ENCODE data around the gene ARG1. TPM values are rescaled to one million over a fixed set of nuclear protein-coding genes. Genes with fewer than 3 reads are reported as not detected.
"Not testable (repeated sequence)": the region's sequence is repeated elsewhere in the genome, so short reads cannot be mapped to it uniquely, and the experiment has no call there.

ARG1 gene
- total RNA-seq, result 0.89 TPM

DNA sequence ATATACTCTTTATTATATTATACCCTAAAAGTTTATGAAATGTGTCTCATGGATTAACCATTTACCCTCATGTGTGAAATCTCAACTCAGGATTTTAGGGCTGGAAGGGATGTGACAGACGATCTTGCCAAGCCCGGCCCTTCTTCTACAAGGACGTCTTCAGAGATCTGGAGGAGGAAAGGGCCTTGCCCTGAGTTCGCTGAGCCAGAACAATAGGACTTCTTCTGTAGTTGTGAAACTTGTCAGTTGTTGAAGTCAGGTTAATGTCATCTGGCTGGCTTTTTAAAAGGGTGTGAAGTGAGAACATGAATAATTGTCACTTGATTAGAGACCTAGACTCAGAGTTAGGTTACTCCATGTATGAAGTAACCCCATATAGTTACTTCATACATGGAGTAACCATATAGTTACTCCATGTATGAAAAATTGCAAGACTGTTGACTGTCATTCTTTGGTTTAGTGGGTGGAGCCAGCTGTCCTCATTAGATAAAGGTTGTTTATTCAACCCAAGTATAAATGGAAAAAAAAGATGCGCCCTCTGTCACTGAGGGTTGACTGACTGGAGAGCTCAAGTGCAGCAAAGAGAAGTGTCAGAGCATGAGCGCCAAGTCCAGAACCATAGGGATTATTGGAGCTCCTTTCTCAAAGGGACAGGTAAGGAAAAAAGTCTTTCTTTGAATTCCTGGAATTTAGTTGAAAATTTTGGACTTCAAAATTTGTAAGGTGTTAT, at the start of gene ARG1:
ARG1 (plus strand) TSS at position 541 of the 730 bp plus-strand sequence; CDS start at position 598, 57 bp downstream.
- no peak for DNase-seq (ENCODE audit: low spot score)

- no peak for DNase-seq (ENCODE audit: low spot score)
These were observed 48.9 kb upstream of the ARG1 start for GRCh38 chr6:131523988-131524673.

DNA sequence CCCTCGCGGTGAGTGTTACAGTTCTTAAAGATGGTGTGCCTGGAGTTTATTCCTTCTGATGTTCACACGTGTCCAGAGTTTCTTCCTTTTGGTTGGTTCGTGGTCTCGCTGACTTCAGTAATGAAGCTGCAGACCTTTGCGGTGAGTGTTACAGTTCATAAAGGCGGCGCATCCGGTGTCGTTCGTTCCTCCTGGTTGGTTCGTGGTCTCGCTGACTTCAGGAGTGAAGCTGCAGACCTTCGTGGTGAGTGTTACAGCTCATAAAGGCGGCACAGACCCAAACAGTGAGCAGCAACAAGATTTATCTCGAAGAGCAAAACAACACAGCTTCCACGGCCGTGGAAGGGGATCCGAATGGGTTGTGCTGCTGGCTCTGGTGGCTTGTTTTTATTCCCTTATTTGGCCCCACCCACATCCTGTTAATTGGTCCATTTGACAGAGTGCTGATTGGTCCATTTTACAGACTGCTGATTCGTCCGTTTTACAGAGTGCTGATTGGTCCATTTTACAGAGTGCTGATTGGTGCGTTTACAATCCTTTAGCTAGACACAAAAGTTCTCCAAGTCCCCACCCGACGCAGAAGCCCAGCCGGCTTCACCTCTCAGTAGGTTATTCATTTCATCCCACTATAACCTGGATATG, 48.2 kb upstream of the ARG1 start:
- no peak for DNase-seq (ENCODE audit: low spot score)

DNA sequence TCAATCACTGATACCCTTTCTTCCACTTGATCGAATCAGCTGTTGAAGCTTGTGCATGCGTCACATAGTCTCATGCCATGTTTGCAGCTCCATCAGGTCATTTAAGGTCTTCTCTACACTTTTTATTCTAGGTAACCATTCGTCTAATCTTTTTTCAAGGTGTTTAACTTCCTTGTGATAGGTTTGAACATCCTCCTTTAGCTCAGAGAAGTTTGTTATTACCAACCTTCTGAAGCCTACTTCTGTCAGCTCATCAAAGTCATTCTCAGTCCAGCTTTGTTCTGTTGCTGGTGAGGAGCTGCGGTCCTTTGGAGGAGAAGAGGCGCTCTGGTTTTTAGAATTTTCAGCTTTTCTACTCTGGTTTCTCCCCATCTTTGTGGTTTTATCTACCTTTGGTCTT, 42.1 kb upstream of the ARG1 start:
- DNase-seq (ENCODE audit: low spot score), result not testable (repeated sequence)

DNA sequence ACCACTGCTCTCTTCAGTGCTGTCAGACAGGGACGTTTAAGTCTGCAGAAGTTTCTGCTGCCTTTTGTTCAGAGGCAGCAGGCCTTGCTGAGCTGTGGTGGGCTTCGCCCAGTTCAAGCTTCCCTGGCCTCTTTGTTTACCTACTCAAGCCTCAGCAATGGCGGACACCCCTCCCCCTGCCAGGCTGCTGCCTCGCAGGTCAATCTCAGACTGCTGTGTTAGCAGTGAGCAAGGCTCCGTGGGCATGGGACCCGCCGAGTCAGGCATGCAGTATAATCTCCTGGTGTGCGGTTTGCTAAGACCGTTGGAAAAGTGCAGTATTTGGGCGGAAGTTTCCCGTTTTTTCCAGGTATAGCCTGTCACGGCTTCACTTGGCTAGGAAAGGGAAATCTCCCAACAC, 41.3 kb upstream of the ARG1 start:
- DNase-seq (ENCODE audit: low spot score), result not testable (repeated sequence)

GRCh38 chr6:131532580-131533039, 40.4 kb upstream of the ARG1 start:
- no peak for DNase-seq (ENCODE audit: low spot score)

DNA sequence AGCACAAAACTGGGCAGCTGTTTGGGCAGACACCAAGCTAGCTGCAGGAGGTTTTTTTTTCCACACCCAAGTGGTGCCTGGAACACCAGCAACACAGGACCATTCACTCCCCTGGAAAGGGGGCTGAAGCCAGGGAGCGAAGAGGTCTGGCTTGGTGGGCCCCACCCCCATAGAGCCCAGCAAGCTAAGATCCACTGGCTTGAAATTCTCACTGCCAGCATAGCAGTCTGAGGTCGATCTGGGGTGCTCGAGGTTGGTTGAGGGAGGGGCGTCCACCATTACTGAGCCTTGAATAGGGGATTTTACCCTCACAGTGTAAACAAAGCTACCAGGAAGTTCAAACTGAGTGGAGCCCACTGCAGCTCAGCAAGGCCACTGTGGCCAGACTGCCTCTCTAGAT, 34.4 kb upstream of the ARG1 start:
- DNase-seq (ENCODE audit: low spot score), result not testable (repeated sequence)

DNA sequence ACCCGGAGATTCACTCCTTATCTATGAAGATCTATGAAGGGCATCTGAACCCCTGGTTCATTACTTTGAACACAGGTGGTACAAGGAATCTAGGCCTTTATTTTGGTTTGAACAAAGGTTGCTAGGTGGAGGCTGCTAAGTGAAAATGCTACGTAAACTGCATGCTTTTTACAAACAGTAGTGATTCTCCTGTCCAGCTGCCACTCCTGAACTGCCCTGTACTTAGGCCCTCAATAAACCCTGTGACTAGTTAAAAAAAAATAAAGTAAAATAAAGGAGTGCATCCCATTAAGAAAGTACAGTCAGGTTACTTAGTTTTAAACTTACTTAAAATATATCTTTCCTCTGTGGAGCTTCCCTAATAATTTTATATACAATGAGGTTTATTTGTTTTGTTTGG, 27.7 kb upstream of the ARG1 start:
- DNase-seq (ENCODE audit: low spot score), result no peak

- DNase-seq (ENCODE audit: low spot score), result no peak
These were observed 25.5 kb upstream of the ARG1 start for GRCh38 chr6:131547488-131547887.

- no peak for DNase-seq (ENCODE audit: low spot score)
These were observed 24.6 kb upstream of the ARG1 start for GRCh38 chr6:131548441-131548840.

GRCh38 chr6:131549811-131550210, 23.2 kb upstream of the ARG1 start:
- DNase-seq (ENCODE audit: low spot score), result no peak

- DNase-seq (ENCODE audit: low spot score), result no peak
These were observed 21.1 kb upstream of the ARG1 start for GRCh38 chr6:131551902-131552301.

DNA sequence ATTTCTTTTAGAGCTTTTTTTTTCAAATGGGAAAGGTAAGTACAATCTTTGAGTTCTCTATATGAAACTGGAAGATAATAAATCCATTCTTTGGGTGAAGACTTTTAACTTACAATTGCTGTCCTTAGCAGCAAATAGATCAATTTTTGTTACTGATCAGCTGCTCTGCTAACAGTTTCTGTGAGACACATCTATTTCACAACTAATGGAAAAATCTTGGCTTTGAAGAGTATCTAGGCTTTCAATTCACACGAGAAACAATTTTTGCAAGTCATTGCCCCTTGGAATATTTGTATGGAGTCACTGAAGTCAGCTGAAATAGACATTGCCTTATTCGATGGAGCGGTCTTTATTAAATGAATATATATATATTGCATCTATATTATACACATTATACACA, 20.5 kb upstream of the ARG1 start:
- no peak for DNase-seq (ENCODE audit: low spot score)

DNA sequence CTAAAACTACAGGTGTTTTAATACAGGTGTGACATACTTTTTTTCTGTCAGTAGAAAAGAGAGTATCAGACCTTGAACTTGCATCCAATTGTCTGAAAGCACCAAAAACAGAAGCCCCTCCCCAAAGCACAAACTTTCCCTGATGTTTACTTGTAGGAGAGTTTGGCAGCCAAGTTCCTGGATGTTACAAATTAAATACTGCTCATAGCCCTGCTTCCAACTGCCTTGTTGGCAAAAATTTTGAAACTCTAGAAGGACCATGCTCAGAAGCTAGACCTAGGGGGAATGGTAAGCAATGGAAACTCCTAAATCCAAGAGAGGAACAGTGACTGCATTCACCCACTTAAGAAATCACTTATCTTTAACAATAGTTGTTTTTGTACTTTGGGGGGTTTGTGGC, 17.0 kb upstream of the ARG1 start:
- DNase-seq (ENCODE audit: low spot score), result no peak

- no peak for DNase-seq (ENCODE audit: low spot score)
These were observed 14.1 kb upstream of the ARG1 start for GRCh38 chr6:131558922-131559321.

DNA sequence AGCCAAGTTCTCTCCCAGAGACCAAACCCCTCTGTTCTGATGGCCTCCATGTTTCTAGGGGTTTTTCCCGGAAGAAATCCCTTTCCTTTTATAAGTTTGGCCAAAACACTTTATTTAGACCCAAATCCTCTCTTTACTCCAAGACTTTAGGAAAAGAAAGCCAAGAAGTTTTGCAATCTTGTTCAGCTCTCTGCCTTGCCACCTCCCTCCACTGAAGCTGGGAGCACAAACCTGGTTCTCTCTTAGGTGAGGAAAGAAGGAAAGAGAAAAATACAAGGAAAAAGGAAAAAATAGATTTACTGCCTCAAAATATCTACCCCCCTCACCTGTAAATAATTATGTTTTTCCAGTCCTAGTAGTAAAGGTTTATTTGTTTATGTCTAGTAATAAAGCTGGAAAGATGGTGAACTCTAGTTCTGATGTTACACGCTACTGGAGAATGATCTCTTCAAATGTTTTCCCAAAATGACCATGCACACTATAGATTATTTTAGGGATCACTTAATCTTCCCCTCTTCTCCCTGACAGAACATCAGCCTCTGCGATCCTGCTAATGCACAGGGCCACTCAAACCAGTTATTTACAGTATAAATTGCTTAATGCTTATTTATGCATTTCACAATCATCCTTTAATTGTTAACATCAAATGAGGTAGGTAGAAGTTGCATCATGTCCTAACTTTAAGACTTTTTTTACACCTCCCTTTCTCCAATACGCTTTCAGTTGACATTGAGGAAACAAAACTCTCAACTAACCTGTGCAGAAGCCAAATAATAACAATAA, 10.9 kb upstream of the ARG1 start:
- DNase-seq (ENCODE audit: low spot score), result no peak

GRCh38 chr6:131565056-131565455, 8.0 kb upstream of the ARG1 start:
- no peak for DNase-seq (ENCODE audit: low spot score)

- DNase-seq (ENCODE audit: low spot score), result no peak
These were observed 4.3 kb upstream of the ARG1 start for GRCh38 chr6:131568726-131569125.

DNA sequence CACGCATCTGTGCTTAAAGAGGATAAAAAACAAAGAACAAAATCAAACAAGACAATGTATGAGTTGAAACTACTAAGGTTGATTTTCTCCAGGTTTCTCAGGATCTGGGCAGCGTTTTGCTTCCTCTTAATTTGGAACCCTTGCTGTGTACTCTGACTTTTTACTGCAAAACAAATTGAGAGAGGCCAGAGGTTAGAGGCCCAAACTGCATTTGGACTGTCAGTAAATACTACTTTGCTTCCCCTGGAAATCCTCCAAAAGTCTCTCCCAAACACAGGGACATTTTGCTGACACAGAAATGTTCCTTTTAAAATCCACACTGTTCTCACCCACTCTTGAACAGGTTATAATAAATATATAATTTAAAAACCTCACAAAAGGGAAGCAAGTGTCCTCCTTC, 1.1 kb downstream of the ARG1 start:
- no peak for DNase-seq (ENCODE audit: low spot score)

DNA sequence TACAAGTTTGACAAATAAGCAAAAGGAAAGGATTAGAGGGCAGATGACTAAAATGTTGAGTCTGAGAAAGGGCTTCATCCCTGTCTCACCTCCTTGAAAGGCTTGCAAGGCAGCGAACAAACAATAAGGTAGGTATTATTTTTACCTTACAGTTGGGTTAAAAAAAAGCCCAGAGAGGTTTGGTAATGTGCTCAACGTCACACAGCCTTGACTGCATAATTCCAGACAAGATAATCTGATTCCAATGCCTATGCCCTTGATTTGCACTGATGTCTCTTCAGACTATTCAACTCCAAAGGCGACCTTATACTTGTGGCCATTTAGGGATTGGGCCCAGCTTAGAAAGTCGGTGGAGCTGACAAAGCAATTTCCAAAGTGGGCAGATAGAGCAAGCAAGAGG, 1.7 kb downstream of the ARG1 start:
- DNase-seq (ENCODE audit: low spot score), result no peak

DNA sequence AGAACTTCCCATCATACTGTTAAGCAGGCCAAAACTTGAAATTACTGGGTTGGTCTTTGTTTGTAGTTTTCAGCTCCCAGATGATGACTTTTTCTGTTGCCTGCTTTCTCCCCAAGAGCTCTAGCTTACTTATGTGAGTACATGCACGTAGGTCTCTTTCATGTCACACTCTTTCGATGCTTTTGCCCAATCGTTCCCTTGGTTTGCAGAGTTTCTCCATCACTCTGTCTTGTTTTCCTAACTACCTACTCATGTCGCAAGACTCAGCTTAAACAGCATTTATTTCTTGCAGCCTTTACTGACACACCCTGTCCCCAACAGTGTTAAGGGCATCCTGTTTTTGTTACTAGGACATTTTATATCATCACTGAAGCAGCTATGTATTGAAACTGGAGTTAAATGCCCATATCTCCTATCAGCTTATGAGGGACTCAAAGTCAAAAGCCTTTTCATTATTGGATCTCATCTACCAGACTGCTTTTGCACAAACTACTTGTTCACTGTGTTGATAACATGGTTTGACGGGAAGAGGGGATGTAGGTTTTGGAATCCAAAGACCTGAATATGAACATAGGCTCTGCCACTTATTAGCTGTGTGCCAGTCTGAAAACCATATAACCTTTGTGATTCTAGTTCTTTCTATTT, 2.9 kb downstream of the ARG1 start:
- no peak for DNase-seq (ENCODE audit: low spot score)

GRCh38 chr6:131581523-131581922, 8.5 kb downstream of the ARG1 start:
- no peak for DNase-seq (ENCODE audit: low spot score)

Measured in mucosa of gallbladder (tissue), 1 donor.